ENCODE data around the gene SERAC1.

SERAC1 gene

DNA sequence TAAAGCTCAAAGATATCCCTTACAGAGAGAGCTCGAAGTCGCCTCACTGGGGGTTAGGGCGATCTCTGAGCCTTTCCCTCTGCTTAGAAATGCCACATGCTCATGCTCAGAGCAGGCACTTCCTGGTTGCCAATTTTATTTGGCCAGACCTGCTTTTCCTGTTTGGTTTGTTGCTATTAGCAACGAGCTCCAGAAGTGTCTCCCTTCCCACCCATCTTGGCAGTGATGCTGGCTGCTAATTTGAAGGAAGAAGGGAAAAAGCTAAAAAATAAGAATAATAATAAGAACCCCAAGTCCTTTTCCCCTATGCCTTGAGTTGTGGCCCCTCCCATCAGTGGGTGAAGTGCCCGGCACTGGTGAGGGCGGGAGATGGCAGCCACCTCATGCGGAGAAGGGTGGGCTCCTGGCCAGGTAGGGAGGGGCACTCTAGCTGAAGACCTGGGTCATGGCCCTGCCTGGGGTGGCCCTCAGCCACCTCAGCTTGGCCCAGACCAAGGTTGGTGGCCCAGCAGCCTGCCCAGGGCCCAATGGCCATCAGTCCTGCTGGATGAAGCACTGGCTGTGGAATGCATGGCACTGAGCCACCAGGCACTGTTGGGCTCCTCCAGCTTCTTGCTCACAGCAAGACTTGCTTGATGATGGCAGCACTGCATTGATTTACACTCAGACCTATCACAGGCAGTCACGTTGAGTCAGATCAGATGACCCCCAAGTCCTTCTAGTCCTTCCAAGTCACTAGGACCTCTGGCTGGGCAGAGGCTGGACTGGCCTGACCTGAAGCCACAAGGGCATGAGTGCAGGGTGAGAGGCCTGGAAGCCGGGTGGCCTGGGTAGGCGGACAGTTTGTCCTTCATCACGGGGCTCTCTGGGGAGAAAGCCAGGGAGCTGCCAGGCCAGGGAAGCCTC, 107.4 kb downstream of the SERAC1 start:
- Histone ChIP-seq H3K27ac (replicated peaks) (peak overlapping the region; percentile 16; the same call in 1 of the 2 replicates), H3K27me3 (ENCODE audit: insufficient read depth, poor library complexity, severe bottlenecking) (no peaks in the 10 kb centered on the region), H3K4me3 (replicated peaks; ENCODE audit: insufficient read depth, low read length) (no peak overlapping the region)
- DNase-seq (ENCODE audit: low read depth in 1 of 2, low spot score in 1 of 2): no peak
- TF ChIP-seq SPI1 (IDR thresholded peaks at IDR 0.05; ENCODE audit: borderline replicate concordance, low read depth): no peak
- TF ChIP-seq, protein P1, sequence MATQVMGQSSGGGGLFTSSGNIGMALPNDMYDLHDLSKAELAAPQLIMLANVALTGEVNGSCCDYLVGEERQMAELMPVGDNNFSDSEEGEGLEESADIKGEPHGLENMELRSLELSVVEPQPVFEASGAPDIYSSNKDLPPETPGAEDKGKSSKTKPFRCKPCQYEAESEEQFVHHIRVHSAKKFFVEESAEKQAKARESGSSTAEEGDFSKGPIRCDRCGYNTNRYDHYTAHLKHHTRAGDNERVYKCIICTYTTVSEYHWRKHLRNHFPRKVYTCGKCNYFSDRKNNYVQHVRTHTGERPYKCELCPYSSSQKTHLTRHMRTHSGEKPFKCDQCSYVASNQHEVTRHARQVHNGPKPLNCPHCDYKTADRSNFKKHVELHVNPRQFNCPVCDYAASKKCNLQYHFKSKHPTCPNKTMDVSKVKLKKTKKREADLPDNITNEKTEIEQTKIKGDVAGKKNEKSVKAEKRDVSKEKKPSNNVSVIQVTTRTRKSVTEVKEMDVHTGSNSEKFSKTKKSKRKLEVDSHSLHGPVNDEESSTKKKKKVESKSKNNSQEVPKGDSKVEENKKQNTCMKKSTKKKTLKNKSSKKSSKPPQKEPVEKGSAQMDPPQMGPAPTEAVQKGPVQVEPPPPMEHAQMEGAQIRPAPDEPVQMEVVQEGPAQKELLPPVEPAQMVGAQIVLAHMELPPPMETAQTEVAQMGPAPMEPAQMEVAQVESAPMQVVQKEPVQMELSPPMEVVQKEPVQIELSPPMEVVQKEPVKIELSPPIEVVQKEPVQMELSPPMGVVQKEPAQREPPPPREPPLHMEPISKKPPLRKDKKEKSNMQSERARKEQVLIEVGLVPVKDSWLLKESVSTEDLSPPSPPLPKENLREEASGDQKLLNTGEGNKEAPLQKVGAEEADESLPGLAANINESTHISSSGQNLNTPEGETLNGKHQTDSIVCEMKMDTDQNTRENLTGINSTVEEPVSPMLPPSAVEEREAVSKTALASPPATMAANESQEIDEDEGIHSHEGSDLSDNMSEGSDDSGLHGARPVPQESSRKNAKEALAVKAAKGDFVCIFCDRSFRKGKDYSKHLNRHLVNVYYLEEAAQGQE (IDR thresholded peaks at IDR 0.05; ENCODE audit: insufficient replicate concordance, low read depth): no peak
- TF ChIP-seq POLR2AphosphoS5 (IDR thresholded peaks at IDR 0.05; ENCODE audit: low read depth): no peak
- TF ChIP-seq, protein P2, sequence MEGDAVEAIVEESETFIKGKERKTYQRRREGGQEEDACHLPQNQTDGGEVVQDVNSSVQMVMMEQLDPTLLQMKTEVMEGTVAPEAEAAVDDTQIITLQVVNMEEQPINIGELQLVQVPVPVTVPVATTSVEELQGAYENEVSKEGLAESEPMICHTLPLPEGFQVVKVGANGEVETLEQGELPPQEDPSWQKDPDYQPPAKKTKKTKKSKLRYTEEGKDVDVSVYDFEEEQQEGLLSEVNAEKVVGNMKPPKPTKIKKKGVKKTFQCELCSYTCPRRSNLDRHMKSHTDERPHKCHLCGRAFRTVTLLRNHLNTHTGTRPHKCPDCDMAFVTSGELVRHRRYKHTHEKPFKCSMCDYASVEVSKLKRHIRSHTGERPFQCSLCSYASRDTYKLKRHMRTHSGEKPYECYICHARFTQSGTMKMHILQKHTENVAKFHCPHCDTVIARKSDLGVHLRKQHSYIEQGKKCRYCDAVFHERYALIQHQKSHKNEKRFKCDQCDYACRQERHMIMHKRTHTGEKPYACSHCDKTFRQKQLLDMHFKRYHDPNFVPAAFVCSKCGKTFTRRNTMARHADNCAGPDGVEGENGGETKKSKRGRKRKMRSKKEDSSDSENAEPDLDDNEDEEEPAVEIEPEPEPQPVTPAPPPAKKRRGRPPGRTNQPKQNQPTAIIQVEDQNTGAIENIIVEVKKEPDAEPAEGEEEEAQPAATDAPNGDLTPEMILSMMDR (IDR thresholded peaks at IDR 0.05; ENCODE audit: insufficient read depth, low read length): no peak
- TF ChIP-seq GABPA (IDR thresholded peaks at IDR 0.05; ENCODE audit: low read depth): no peak

Data from HL-60 (cell line).